Loucy (cell line): ENCODE measurements around the gene TARDBP.
A peak's percentile ranks its signal among the peaks of the same experiment; 100 is the strongest.
"Not testable (repeated sequence)": the region's sequence is repeated elsewhere in the genome, so short reads cannot be mapped to it uniquely, and the experiment has no call there.

ENCODE experiments used
- H2AFZ ChIP-seq: fragments of 200-600 bp; sonication (generic); 2 replicates; pipeline ENCODE4 v1.6.0; 2016; ENCODE audit warnings: antibody characterized with exemption, mild to moderate bottlenecking, low read length, moderate library complexity
- H3F3A ChIP-seq: fragments of 200-600 bp; 2 replicates; pipeline ENCODE4 v1.6.0; 2016; ENCODE audit warnings: antibody characterized with exemption, low read depth, mild to moderate bottlenecking
- H3K27me3 ChIP-seq: fragments of 200-600 bp; sonication (generic); 2 replicates; pipeline ENCODE4 v1.6.1; 2014; ENCODE audit warnings: low read length, mild to moderate bottlenecking; ENCODE audit not compliant: insufficient read depth, poor library complexity, severe bottlenecking
- H3K36me3 ChIP-seq: fragments of 200-600 bp; sonication (generic); 2 replicates; pipeline ENCODE4 v1.6.1; 2016; ENCODE audit warnings: low read length; ENCODE audit not compliant: insufficient read depth
- H3K4me1 ChIP-seq: fragments of 200-600 bp; sonication (generic); 2 replicates; pipeline ENCODE4 v1.5.1; 2014; ENCODE audit warnings: low read length, mild to moderate bottlenecking; ENCODE audit not compliant: insufficient read depth, poor library complexity, severe bottlenecking
- H3K4me2 ChIP-seq: fragments of 200-600 bp; sonication (generic); 2 replicates; pipeline ENCODE4 v1.6.0; 2014; ENCODE audit warnings: antibody characterized with exemption, low read length, low read depth, mild to moderate bottlenecking; ENCODE audit not compliant: poor library complexity, severe bottlenecking
- H3K4me3 ChIP-seq: fragments of 200-600 bp; sonication (generic); 2 replicates; pipeline ENCODE4 v1.5.1; 2014; ENCODE audit warnings: low read length, mild to moderate bottlenecking, mixed read lengths; ENCODE audit not compliant: poor library complexity, severe bottlenecking
- H3K79me2 ChIP-seq: fragments of 200-600 bp; sonication (generic); 2 replicates; pipeline ENCODE4 v1.6.1; 2014; ENCODE audit warnings: low read length; ENCODE audit not compliant: insufficient read depth
- H3K9ac ChIP-seq: fragments of 200-600 bp; sonication (generic); 2 replicates; pipeline ENCODE4 v1.6.0; 2014; ENCODE audit warnings: mild to moderate bottlenecking, low read depth, low read length, moderate library complexity; ENCODE audit not compliant: poor library complexity, severe bottlenecking
- H3K9me2 ChIP-seq: fragments of 200-600 bp; sonication (generic); replicated peaks from 2 replicates; pipeline ENCODE4 v1.6.1; 2016; ENCODE audit warnings: low read depth, low read length, mixed read lengths
- H3K9me3 ChIP-seq: fragments of 200-600 bp; sonication (generic); 2 replicates; pipeline ENCODE4 v1.6.1; 2014; ENCODE audit warnings: mild to moderate bottlenecking, antibody characterized with exemption, low read length, low read depth; ENCODE audit not compliant: insufficient read depth
- H4K20me1 ChIP-seq: fragments of 200-600 bp; sonication (generic); 2 replicates; pipeline ENCODE4 v1.6.0; 2014; ENCODE audit warnings: antibody characterized with exemption, low read length, mild to moderate bottlenecking; ENCODE audit not compliant: insufficient read depth, poor library complexity, severe bottlenecking
- EZH2phosphoT487 ChIP-seq: fragments of 200-600 bp; IDR thresholded peaks from 2 replicates; pipeline ENCODE4 v1.6.1; 2018; ENCODE audit warnings: antibody characterized with exemption, mild to moderate bottlenecking, moderate library complexity, borderline replicate concordance
- TF ChIP-seq, protein P1 (sequence below): fragments of 200-600 bp; sonication (generic); conservative IDR thresholded peaks from 2 replicates; pipeline ENCODE4 v1.5.1; 2014; ENCODE audit warnings: mild to moderate bottlenecking, antibody characterized with exemption, low read length

TARDBP gene

DNA sequence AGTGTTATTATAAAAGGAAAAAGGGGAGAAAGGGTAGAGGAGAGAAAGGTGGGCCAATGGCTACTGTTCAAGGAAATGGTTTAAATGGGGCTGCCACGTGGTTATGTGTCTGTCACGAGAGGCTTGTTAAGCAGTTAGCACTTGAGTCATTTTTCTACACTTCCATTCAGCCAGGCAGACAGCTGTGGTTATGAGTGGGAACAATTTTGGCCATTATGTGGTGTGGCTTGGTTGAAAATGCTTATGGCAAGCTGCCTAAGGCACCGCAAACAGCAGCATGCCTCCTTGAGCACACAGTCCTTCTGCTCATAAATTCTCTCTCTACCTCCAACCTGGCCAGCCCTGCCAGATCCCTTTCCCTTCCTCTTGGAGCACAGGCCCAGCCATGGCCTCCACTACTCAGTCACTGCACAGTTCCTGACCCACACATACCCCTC, 50.5 kb downstream of the TARDBP start:
- TF ChIP-seq, protein P1, sequence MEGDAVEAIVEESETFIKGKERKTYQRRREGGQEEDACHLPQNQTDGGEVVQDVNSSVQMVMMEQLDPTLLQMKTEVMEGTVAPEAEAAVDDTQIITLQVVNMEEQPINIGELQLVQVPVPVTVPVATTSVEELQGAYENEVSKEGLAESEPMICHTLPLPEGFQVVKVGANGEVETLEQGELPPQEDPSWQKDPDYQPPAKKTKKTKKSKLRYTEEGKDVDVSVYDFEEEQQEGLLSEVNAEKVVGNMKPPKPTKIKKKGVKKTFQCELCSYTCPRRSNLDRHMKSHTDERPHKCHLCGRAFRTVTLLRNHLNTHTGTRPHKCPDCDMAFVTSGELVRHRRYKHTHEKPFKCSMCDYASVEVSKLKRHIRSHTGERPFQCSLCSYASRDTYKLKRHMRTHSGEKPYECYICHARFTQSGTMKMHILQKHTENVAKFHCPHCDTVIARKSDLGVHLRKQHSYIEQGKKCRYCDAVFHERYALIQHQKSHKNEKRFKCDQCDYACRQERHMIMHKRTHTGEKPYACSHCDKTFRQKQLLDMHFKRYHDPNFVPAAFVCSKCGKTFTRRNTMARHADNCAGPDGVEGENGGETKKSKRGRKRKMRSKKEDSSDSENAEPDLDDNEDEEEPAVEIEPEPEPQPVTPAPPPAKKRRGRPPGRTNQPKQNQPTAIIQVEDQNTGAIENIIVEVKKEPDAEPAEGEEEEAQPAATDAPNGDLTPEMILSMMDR: no peak
- peaks cover 26% of the 10 kb centered on the region; the same call in 1 of the 2 replicates for H3K36me3 ChIP-seq
- peaks cover 26% of the 10 kb centered on the region for H3K4me1 ChIP-seq
- H3K27me3 ChIP-seq: no peaks in the 10 kb centered on the region
- peaks cover 12% of the 10 kb centered on the region for H4K20me1 ChIP-seq
- no peaks in the 10 kb centered on the region for H3K9me3 ChIP-seq
- peaks cover 3% of the 10 kb centered on the region; the same call in 1 of the 2 replicates for H3F3A ChIP-seq
- peaks cover 33% of the 10 kb centered on the region for H3K79me2 ChIP-seq
- no peak overlapping the region for H3K4me3 ChIP-seq
- H3K9ac ChIP-seq: peak overlapping the region; percentile 78
- H3K4me2 ChIP-seq: peak overlapping the region; percentile 26
- H2AFZ ChIP-seq: no peak overlapping the region
- no peaks in the 10 kb centered on the region for H3K9me2 ChIP-seq

- not testable (repeated sequence) for H3K27me3 ChIP-seq, H3F3A ChIP-seq, H4K20me1 ChIP-seq, H3K9me3 ChIP-seq, H3K4me2 ChIP-seq, H2AFZ ChIP-seq, H3K9ac ChIP-seq, H3K9me2 ChIP-seq, H3K4me3 ChIP-seq
- peaks cover 37% of the 10 kb centered on the region; the same call in 1 of the 2 replicates for H3K36me3 ChIP-seq
- TF ChIP-seq, protein P1: peak; percentile 57
- peaks cover 23% of the 10 kb centered on the region for H3K79me2 ChIP-seq
- H3K4me1 ChIP-seq: peaks cover 36% of the 10 kb centered on the region
Measured at GRCh38 chr1:11063937-11064537, 51.6 kb downstream of the TARDBP start.

- no peaks in the 10 kb centered on the region for H3K27me3 ChIP-seq
- peaks cover 45% of the 10 kb centered on the region for H3K4me1 ChIP-seq
- H3K4me3 ChIP-seq: no peak overlapping the region
- H3K9me3 ChIP-seq: no peaks in the 10 kb centered on the region
- H3K36me3 ChIP-seq: peaks cover 38% of the 10 kb centered on the region; the same call in 1 of the 2 replicates
- no peaks in the 10 kb centered on the region for H4K20me1 ChIP-seq
- no peak overlapping the region for H3K9ac ChIP-seq
- H3K9me2 ChIP-seq: no peaks in the 10 kb centered on the region
- no peak overlapping the region for H3K4me2 ChIP-seq
- no peak overlapping the region for H2AFZ ChIP-seq
- peaks cover 16% of the 10 kb centered on the region for H3K79me2 ChIP-seq
- TF ChIP-seq, protein P1: no peak
- TF ChIP-seq EZH2phosphoT487: no peak
- H3F3A ChIP-seq: peaks cover 5% of the 10 kb centered on the region; the same call in 1 of the 2 replicates
Measured at GRCh38 chr1:11064942-11065341, 52.5 kb downstream of the TARDBP start.
